Measurements from ENCODE around the gene MAP2K3.

- TF ChIP-seq ARNTL (CRISPR knock-in tag; IDR thresholded peaks at IDR 0.05; ENCODE audit: borderline replicate concordance, low read depth) (no peak), RARB (CRISPR knock-in tag; IDR thresholded peaks at IDR 0.05) (no peak), SNAI2 (CRISPR knock-in tag; IDR thresholded peaks at IDR 0.05) (no peak), ZNF70 (CRISPR knock-in tag; IDR thresholded peaks at IDR 0.05) (no peak), ESRRG (CRISPR knock-in tag; IDR thresholded peaks at IDR 0.05) (no peak), CREB5 (CRISPR knock-in tag; IDR thresholded peaks at IDR 0.05; ENCODE audit: low read depth) (no peak), ZFP30 (CRISPR knock-in tag; IDR thresholded peaks at IDR 0.05) (no peak), ISL1 (CRISPR knock-in tag; IDR thresholded peaks at IDR 0.05) (no peak), POU6F1 (CRISPR knock-in tag; IDR thresholded peaks at IDR 0.05; ENCODE audit: borderline replicate concordance, low read depth) (no peak), ZFP3 (CRISPR knock-in tag; IDR thresholded peaks at IDR 0.05) (no peak), ZC3H10 (CRISPR knock-in tag; IDR thresholded peaks at IDR 0.05) (no peak), ZNF565 (CRISPR knock-in tag; conservative IDR thresholded peaks at IDR 0.05; ENCODE audit: low read depth) (no peak), CSDC2 (CRISPR knock-in tag; IDR thresholded peaks at IDR 0.05) (no peak)
- TF ChIP-seq, protein P1, sequence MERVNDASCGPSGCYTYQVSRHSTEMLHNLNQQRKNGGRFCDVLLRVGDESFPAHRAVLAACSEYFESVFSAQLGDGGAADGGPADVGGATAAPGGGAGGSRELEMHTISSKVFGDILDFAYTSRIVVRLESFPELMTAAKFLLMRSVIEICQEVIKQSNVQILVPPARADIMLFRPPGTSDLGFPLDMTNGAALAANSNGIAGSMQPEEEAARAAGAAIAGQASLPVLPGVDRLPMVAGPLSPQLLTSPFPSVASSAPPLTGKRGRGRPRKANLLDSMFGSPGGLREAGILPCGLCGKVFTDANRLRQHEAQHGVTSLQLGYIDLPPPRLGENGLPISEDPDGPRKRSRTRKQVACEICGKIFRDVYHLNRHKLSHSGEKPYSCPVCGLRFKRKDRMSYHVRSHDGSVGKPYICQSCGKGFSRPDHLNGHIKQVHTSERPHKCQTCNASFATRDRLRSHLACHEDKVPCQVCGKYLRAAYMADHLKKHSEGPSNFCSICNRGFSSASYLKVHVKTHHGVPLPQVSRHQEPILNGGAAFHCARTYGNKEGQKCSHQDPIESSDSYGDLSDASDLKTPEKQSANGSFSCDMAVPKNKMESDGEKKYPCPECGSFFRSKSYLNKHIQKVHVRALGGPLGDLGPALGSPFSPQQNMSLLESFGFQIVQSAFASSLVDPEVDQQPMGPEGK (CRISPR knock-in tag; IDR thresholded peaks at IDR 0.05; ENCODE audit: borderline replicate concordance) = no peak
Observed at GRCh38 chr17:21302711-21303425, 18.4 kb downstream of the MAP2K3 start.
